DOHH2 (cell line): ENCODE measurements around the gene ICOSLG.
"Not testable (repeated sequence)": the region's sequence is repeated elsewhere in the genome, so short reads cannot be mapped to it uniquely, and the experiment has no call there.

Experiments
- CTCF ChIP-seq: fragments of 200-600 bp; sonication (generic); IDR thresholded peaks from one replicate; pipeline ENCODE4 v1.5.1; 2014; ENCODE audit warnings: antibody characterized with exemption, mild to moderate bottlenecking, low read depth, low read length; ENCODE audit not compliant: poor library complexity, severe bottlenecking
- EZH2phosphoT487 ChIP-seq: fragments of 200-600 bp; sonication (generic); IDR thresholded peaks from 2 replicates; pipeline ENCODE4 v1.6.1; 2017; ENCODE audit warnings: borderline replicate concordance, mild to moderate bottlenecking, antibody characterized with exemption, low read length, moderate library complexity, mixed read lengths

GRCh38 chr21:44206187-44206586, 34.6 kb downstream of the ICOSLG start:
- not testable (repeated sequence) for TF ChIP-seq CTCF, EZH2phosphoT487
